ENCODE measurements around the gene ATXN7L2.
"Not testable (repeated sequence)": the region's sequence is repeated elsewhere in the genome, so short reads cannot be mapped to it uniquely, and the experiment has no call there.

ATXN7L2 gene

DNA sequence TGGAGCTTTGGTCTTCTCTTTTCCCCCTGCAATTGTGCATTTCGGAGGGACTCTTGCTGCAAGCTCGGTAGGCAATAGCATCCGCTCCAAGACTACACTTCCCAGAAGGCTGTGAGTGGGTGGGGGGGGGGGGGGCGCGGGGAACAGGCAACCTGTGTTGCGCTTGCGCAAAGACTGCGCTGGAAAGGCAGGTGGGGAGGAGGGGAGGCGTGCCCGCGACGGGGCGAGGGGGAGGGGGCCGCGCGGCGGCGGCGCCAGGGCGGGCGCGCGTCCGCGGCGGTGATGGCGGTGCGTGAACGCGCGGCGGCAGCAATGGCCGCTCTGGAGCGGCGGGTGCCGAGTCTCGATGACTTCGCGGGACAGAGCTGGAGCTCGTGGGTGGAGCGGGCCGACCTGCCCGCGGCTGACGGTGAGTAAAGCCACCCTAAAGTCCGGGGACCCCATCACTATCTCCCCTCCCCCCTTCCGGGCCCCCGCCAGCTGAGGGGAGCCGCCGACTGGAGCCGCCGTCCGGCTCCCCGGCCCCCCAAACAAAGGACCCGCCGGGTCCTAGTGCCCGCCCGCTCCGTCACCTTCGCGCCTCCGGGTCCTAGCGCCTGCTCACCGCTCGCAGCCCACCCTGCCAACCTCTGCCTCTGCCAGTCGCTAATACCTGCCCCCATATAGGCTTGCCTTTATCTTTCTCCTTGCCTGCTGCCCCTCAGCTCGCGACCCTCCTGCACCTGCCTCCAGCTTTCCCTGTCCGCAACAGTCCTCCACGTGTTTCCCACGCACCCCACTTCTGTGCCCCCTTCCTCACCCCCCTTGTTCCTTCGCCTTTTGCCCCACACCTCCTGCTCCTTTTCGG is at the start of gene ATXN7L2:
ATXN7L2 (plus strand) TSS at position 234 of the 847 bp plus-strand sequence; CDS start at position 283, 49 bp downstream.
- DNase-seq = peak; percentile 92

GRCh38 chr1:109434484-109434883 is 49.2 kb upstream of the ATXN7L2 start:
- no peak for DNase-seq

GRCh38 chr1:109438798-109439297 is 44.9 kb upstream of the ATXN7L2 start:
- no peak for DNase-seq

- DNase-seq = no peak
These were observed 42.6 kb upstream of the ATXN7L2 start for GRCh38 chr1:109441069-109441468.

DNA sequence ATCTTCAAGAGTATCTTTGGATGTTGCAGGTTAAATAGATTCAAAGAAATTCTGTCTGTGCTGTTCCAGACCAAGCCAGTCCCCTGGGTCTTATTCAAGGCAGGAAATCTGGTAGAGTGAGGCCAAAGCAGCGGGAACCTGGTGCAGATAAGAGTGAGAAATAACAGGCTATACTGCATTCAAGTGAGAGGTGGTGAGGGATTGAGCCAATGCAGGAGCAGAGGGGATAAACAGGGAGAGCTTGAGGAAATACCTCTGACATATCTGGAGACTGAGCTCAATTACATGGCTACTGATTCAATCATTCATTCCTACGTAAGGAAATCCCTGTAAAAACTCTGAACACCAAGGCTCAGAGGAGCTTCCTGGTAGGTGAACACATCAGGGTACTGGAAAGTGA is 40.2 kb upstream of the ATXN7L2 start:
- no peak for DNase-seq

GRCh38 chr1:109444346-109444745 is 39.4 kb upstream of the ATXN7L2 start:
- no peak for DNase-seq

DNA sequence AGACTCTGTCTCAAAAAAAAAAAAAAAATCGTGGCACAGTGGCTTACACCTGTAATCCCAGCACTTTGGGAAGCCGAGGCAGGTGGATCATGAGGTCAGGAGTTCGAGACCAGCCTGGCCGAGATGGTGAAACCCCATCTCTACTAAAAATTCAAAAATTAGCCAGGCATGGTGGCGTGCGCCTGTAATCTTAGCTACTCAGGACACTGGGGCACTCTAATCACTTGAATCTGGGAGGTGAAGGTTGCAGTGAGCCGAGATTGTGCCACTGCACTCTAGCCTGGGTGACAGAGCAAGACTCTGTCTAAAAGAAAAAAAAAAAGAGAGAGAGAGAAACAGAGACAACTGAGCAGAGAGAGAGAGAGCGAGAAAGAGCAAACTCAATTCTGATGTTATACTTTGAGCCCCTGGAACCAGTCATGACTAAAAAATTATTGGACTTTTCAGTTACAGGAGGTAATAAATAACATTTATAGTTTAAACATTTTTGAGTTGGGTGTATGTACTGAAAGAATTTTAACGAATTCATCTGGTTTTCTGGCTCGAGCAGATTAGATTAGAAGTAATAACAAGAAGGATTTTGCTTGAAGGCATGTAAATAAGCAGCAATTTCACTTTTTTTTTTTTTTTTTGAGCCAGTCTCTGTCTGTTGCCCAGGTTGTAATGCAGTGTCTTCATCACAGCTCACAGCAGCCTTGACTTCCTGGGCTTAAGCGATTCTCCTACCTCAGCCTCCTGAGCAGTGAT is 37.6 kb upstream of the ATXN7L2 start:
- not testable (repeated sequence) for DNase-seq

- no peak for DNase-seq
These were observed 36.2 kb upstream of the ATXN7L2 start for GRCh38 chr1:109447524-109447923.

GRCh38 chr1:109454497-109455133 is 29.1 kb upstream of the ATXN7L2 start:
- no peak for DNase-seq

- no peak for DNase-seq
These were observed 25.9 kb upstream of the ATXN7L2 start for GRCh38 chr1:109457819-109458218.

GRCh38 chr1:109466125-109466451 is 17.6 kb upstream of the ATXN7L2 start:
- no peak for DNase-seq

- peak; percentile 40 for DNase-seq
These were observed 17.0 kb upstream of the ATXN7L2 start, which contains the start of gene SYPL2 for GRCh38 chr1:109466452-109467300. SYPL2 (plus strand) TSS chr1:109466546; CDS start chr1:109466844, 298 bp downstream.

GRCh38 chr1:109467301-109467777 is 16.4 kb upstream of the ATXN7L2 start:
- no peak for DNase-seq

- no peak for DNase-seq
These were observed 15.6 kb upstream of the ATXN7L2 start for GRCh38 chr1:109468061-109468460.

DNA sequence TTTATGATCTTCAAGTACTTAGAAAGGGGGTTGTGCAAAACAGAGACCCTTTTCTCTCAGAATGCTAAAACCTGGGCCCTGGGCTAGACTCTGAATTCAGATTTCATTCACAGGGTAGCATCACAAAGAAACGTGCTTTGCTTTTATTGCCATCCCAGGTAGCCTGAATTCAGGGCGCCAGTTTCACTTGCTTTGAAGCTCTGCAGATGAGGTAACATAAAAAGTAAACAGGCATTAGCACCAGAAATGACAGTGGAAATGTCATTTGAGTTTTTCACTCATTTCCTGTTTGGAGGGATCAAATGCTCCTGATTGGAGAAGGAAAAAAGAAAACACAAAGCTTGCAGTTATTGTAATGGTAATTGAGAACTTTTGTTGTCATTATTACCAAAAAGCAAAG is 14.8 kb upstream of the ATXN7L2 start:
- no peak for DNase-seq

DNA sequence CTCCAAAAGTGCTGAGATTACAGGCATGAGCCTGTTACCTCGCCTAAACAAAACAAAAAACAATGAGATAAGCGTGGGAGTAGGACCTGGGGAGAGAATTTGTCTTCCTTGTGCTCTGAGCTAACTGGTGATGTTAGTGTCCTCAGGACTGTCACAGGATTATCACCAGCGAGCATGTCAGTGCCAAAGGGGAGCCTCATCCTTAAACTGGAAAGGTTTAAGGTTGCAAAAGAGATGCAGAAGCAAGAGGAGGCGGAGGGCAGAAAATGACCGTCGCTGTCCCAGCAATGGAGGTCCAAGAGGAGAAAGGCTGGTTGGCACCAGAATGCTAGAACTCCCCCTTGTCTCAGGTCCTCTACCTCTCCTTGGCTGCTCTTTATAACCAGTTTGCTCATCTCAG is 13.5 kb upstream of the ATXN7L2 start:
- no peak for DNase-seq

DNA sequence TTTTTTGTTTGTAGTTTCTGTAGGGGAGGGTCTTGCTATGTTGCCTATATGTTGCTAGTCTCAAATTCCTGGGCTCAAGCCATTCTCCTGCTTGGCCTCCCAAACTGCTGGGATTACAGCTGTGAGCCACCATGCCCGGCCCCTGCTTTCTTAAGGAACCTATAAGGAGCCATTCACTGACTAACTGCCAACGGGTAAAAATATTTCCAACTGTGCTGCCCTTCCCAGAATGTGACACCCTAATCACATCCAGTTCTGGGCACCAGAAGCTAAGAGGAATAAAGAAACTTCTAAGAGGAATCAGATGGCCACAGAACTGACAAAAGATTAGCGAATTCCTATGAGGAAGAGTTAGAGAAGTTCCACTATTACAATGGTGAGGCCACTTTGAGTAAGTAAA is 10.9 kb upstream of the ATXN7L2 start:
- no peak for DNase-seq

DNA sequence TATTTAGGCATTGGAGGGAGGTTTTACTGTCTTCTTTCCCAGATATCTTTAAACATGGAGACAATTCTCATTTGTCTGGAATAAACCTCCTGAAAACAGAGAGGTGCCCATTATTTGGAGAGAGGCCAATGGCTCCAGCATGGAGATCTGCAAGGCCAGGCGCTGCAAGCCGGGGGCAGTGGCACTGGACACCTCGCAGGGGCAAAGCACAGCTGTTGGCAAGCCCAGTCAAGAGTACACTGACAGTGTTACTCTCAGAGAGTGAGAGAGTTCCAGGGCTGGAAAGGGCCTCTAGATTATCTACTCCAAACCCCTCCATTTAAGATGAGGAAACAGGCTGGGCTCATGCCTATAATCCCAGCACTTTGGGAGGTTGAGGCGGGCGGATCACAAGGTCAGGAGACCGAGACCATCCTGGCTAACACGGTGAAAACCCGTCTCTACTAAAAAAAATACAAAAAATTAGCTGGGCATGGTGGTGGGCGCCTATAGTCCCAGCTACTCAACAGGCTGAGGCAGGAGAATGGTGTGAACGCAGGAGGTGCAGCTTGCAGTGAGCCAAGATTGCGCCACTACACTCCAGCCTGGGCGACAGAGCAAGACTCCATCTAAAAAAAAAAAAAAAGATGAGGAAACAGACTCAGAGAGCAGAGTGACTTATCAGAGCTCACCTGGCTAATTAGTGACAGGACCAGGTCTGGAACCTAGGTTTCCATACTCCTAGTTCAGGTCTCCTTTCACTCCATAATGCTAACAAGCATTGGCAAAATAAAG is 10.2 kb upstream of the ATXN7L2 start:
- DNase-seq = not testable (repeated sequence)

DNA sequence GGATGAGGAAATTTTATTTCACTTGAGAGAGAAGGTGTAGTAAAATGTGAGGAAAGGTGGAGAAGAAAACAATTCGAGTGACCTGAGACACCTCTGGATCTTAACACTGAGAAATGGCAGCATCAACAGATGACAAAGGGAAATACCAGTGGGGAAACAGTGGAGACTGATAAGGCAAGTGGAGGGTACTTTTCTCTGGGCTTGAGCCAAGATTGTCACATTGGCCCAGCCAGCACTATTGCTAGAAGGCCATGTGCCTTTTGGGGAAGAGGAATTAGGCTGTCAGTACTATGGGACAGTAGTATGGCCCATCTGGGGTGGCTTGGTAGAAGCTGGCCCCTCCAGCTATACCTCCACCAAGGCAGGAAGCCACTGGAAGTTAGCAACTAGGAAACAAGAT is 9.0 kb upstream of the ATXN7L2 start:
- no peak for DNase-seq

- DNase-seq = no peak
These were observed 8.4 kb upstream of the ATXN7L2 start for GRCh38 chr1:109475261-109475660.

DNA sequence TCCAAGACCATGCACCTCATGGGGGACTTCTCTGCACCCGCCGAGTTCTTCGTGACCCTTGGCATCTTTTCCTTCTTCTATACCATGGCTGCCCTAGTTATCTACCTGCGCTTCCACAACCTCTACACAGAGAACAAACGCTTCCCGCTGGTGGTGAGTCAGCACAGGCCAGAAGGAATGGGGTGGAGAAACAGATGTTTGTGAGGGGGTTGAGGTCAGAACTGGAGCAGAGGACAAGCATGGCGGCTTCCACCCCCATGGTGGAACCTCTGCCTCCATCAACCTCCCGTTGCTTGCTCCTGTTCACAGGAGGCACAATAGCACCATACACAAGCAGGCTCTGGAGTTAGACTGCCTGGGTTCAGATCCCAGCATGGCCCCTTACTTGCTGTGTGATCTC is 6.9 kb upstream of the ATXN7L2 start:
- DNase-seq = no peak

DNA sequence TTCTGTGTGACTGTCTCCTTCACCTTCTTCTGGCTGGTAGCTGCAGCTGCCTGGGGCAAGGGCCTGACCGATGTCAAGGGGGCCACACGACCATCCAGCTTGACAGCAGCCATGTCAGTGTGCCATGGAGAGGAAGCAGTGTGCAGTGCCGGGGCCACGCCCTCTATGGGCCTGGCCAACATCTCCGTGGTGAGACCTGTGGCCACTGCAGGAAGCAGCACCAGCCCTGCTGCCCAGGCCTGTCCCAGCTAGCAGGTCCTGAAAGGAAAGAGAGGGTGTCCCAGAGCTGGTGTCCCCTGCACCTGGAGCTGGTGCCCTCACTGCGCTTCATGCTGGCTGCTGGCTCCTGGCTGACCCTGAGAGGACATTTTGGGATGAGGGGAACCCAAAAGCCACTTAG is 5.9 kb upstream of the ATXN7L2 start:
- no peak for DNase-seq
